Nephron (organoid): ENCODE results near the gene EEF2K.
A peak's percentile ranks its signal among the peaks of the same experiment; 100 is the strongest.

Experiments used
- H3K27ac Mint-ChIP-seq, 3 experiments: 2 replicates each; pipeline ENCODE4 v1.8.0; 2020; ENCODE audit warnings: mixed read lengths in 3 of 3, mild to moderate bottlenecking in 2 of 3, moderate library complexity in 1 of 3
- H3K27me3 Mint-ChIP-seq: 2 replicates; pipeline ENCODE4 v1.8.0; 2021; ENCODE audit warnings: low read depth, mild to moderate bottlenecking, moderate library complexity, mixed read lengths
- H3K36me3 Mint-ChIP-seq: 2 replicates; pipeline ENCODE4 v1.8.0; 2020; ENCODE audit warnings: low read depth, mixed read lengths
- H3K4me1 Mint-ChIP-seq: 2 replicates; pipeline ENCODE4 v1.8.0; 2020; ENCODE audit warnings: mixed read lengths
- H3K4me3 Mint-ChIP-seq, 3 experiments: 2 replicates each; pipeline ENCODE4 v1.8.0; 2020; ENCODE audit warnings: mild to moderate bottlenecking in 3 of 3, mixed read lengths in 3 of 3, moderate library complexity in 2 of 3
- H3K9me3 Mint-ChIP-seq: 2 replicates; pipeline ENCODE4 v1.8.0; 2020; ENCODE audit warnings: mixed read lengths
- CTCF ChIP-seq, 3 experiments: fragments of 200-600 bp; sonication (generic); IDR thresholded peaks; one replicate each; pipeline ENCODE4 v1.5.0; 2021; ENCODE audit warnings: antibody characterized with exemption in 3 of 3; ENCODE audit not compliant: unreplicated experiment in 3 of 3

Gene EEF2K

GRCh38 chr16:22191532-22192260 is 14.4 kb upstream of the EEF2K start:
- Mint-ChIP-seq H3K27ac (peak overlapping the region; percentile 72 to 99 (median 98)), H3K27me3 (peaks cover 8% of the 10 kb centered on the region), H3K36me3 (no peaks in the 10 kb centered on the region), H3K4me3 (peak overlapping the region; percentile 86 to 93 (median 89)), H3K4me1 (peaks cover 32% of the 10 kb centered on the region), H3K9me3 (no peaks in the 10 kb centered on the region)
- TF ChIP-seq CTCF (IDR thresholded peaks at IDR 0.05; ENCODE audit: unreplicated experiment in 3 of 3), result no peak

- no peaks in the 10 kb centered on the region for H3K36me3 Mint-ChIP-seq
- peak overlapping the region; percentile 86 to 93 (median 89) for H3K4me3 Mint-ChIP-seq
- no peak for TF ChIP-seq CTCF (IDR thresholded peaks at IDR 0.05; ENCODE audit: unreplicated experiment in 3 of 3)
- peaks cover 8% of the 10 kb centered on the region for H3K27me3 Mint-ChIP-seq
- peak overlapping the region; percentile 72 to 99 (median 98) for H3K27ac Mint-ChIP-seq
- H3K4me1 Mint-ChIP-seq, result peaks cover 32% of the 10 kb centered on the region
- no peaks in the 10 kb centered on the region for H3K9me3 Mint-ChIP-seq
Measured at GRCh38 chr16:22192261-22193062, 13.6 kb upstream of the EEF2K start.

GRCh38 chr16:22193063-22193411 is 13.0 kb upstream of the EEF2K start:
- H3K4me3 Mint-ChIP-seq, result no peak overlapping the region
- H3K27me3 Mint-ChIP-seq, result peaks cover 8% of the 10 kb centered on the region
- H3K4me1 Mint-ChIP-seq, result peaks cover 32% of the 10 kb centered on the region
- no peak for TF ChIP-seq CTCF (IDR thresholded peaks at IDR 0.05; ENCODE audit: unreplicated experiment in 3 of 3)
- peak overlapping the region in 1 of 3 experiments; percentile 32 for H3K27ac Mint-ChIP-seq
- H3K36me3 Mint-ChIP-seq, result no peaks in the 10 kb centered on the region
- H3K9me3 Mint-ChIP-seq, result no peaks in the 10 kb centered on the region

- Mint-ChIP-seq H3K36me3 (no peaks in the 10 kb centered on the region), H3K27ac (peak overlapping the region; percentile 13 to 78 (median 35))
Measured at GRCh38 chr16:22194707-22195444, 11.2 kb upstream of the EEF2K start.

GRCh38 chr16:22195445-22195694 is 10.7 kb upstream of the EEF2K start:
- Mint-ChIP-seq H3K9me3 (no peaks in the 10 kb centered on the region), H3K4me1 (peaks cover 18% of the 10 kb centered on the region), H3K36me3 (no peaks in the 10 kb centered on the region), H3K4me3 (peak overlapping the region; percentile 84 to 96 (median 86)), H3K27ac (peak overlapping the region; percentile 76 to 80 (median 78)), H3K27me3 (peaks cover 8% of the 10 kb centered on the region)
- no peak for TF ChIP-seq CTCF (IDR thresholded peaks at IDR 0.05; ENCODE audit: unreplicated experiment in 3 of 3)

More at GRCh38 chr16:22194707-22195444, 11.2 kb upstream of the EEF2K start:
- Mint-ChIP-seq H3K9me3 (no peaks in the 10 kb centered on the region), H3K27me3 (peaks cover 8% of the 10 kb centered on the region), H3K4me3 (peak overlapping the region; percentile 84 to 96 (median 86)), H3K4me1 (peaks cover 18% of the 10 kb centered on the region)
- TF ChIP-seq CTCF (IDR thresholded peaks at IDR 0.05; ENCODE audit: unreplicated experiment in 3 of 3), result no peak
